H1 (cell line): ENCODE measurements around the gene PLCB2. TPM values are rescaled to one million over a fixed set of nuclear protein-coding genes. Genes with fewer than 3 reads are reported as not detected.

Source experiments
- RBBP5 ChIP-seq: IDR thresholded peaks from 2 replicates; pipeline ENCODE4 v1.7.1; 2012; ENCODE audit warnings: low read depth, mild to moderate bottlenecking, inconsistent platforms, low read length, moderate library complexity, borderline replicate concordance
- polyA plus RNA-seq, 7 experiments: library from polyadenylated mRNA; depleted of rRNA in 3 of 7; stranded (reverse) in 5 of 7; unstranded in 2 of 7; fragments of >200 nt in 5 of 7; fragments of 200-250 nt in 2 of 7; gene quantifications; 1 replicate in 5 of 7; 2 replicates in 1 of 7; 4 replicates in 1 of 7; pipeline versions ENCODE4 v1.2.1 to v1.2.3, GENCODE V29; 2011 to 2013; ENCODE audit warnings: missing spikeins in 2 of 7, mixed read lengths in 2 of 7
- total RNA-seq: library from RNA; stranded (reverse); fragmentation: NEBNext Ultra II Directional; extraction: Animal tissue kit (Norgen Biotek cat#: 25700); gene quantifications from 2 replicates; pipeline ENCODE4 v1.2.1, GENCODE V29; 2021

Gene PLCB2
- total and polyA plus RNA-seq, 2 of the 8 experiments (the other 6 are each of a cell fraction or from before 2014, with no cell fraction given), result 7.2 to 8.4 TPM

DNA sequence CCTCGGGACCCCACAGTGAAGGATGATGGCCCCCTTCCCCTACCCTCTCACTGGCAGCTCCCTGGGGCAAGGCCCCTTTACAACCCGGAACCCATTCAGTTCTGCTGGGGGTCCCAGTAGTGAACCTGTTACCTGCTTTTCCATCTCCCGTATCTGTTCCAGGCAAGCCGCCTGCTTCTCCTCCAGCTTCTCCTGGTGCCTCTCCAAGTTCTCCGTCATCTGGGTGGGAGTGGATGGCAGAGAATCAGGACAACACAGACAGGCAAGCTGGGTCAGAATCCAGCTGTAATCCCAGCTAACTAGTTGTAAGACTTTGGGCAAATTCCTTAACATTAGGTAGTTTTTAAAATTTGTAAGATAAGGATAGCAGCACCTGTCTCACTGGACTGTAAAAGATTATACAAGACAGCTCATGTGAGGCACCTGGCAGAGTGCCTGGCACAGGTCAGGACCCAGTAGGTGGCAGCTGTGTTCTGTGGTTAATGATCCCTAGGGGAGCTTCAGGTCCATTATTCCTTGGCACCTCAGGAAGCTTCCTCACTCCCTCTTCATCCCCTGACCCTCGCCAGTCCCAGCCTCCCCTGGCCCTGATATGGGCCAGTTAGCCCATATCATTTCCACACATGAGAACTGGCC is 18.5 kb downstream of the PLCB2 start (continued):
- TF ChIP-seq RBBP5, result no peak
